ENCODE results near the gene VEGFA.

DNA sequence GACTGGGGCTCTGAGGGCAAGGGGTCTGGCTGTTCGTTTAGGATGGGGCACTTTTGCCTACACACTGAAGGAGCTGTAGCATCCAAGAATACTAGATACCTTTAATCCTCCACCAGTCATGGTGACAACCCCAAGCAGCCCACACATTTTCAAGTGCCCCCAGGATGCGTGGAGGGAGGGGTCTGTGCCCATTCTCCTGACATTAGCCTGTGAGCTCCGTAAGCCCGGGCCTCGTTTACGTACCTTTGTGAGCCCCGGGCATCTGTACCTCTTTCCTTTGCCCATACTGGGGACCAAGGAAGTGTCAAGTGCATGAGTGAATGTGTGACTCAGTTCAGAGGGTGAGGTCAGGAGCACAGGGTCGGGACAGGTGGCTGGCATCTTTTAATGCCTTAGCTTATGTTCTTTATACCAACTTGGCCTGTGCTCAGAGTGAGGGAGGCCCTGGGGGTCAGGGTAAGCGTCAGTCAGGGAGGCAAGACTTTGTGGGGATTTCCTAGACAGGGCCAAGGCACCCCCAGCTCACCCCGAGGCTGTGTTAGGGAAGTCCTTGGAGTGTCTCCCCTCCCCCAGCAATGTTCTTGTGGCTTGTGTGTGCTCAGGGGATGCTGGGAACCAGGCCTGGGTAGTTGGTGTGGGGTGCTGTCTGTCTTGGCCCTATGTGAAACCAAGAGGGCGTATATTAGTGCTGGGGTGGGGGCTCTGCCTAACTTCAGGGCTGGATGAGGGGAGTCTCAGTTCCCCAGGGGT lies 12.9 kb downstream of the VEGFA start:
- no peak for TF ChIP-seq POLR2AphosphoS5 (IDR thresholded peaks at IDR 0.05; ENCODE audit: low read depth)
- TF ChIP-seq, protein P1, sequence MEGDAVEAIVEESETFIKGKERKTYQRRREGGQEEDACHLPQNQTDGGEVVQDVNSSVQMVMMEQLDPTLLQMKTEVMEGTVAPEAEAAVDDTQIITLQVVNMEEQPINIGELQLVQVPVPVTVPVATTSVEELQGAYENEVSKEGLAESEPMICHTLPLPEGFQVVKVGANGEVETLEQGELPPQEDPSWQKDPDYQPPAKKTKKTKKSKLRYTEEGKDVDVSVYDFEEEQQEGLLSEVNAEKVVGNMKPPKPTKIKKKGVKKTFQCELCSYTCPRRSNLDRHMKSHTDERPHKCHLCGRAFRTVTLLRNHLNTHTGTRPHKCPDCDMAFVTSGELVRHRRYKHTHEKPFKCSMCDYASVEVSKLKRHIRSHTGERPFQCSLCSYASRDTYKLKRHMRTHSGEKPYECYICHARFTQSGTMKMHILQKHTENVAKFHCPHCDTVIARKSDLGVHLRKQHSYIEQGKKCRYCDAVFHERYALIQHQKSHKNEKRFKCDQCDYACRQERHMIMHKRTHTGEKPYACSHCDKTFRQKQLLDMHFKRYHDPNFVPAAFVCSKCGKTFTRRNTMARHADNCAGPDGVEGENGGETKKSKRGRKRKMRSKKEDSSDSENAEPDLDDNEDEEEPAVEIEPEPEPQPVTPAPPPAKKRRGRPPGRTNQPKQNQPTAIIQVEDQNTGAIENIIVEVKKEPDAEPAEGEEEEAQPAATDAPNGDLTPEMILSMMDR (IDR thresholded peaks at IDR 0.05; ENCODE audit: insufficient read depth, low read length), result no peak
- TF ChIP-seq REST (IDR thresholded peaks at IDR 0.05; ENCODE audit: insufficient replicate concordance, low read depth), result no peak

All from HL-60 (cell line).